Measurements from ENCODE around the gene FBXO9.

DNA sequence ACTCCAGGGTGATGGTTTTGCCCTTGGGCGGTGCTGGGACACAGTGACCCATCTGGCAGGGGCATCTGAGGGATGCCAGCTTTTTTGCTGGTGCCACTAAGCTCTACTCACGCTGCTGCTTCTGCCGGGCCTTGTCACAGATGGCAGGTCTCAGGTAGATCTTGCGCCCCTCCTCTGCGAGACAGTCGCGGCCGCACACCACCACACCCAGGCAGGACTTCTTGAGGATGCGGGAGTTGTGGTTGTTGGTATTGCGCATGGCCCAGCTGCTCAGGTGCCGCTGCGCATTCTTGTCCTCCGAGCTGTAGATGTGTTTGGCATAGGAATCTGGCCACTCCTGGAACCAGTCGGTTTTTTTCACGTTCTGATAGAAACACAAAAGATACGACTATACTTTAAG is 68.8 kb downstream of the FBXO9 start:
- TF ChIP-seq CTCF (IDR thresholded peaks at IDR 0.05; ENCODE audit: low read depth, low read length, poor library complexity, severe bottlenecking) (no peak), EZH2phosphoT487 (IDR thresholded peaks at IDR 0.05; ENCODE audit: borderline replicate concordance, low read length) (no peak)
